WTC11 (cell line): ENCODE measurements around the gene ITGA8. TPM values are rescaled to one million over a fixed set of nuclear protein-coding genes. Genes with fewer than 3 reads are reported as not detected.

Source experiments
- ATAC-seq: fragments of 200-7000 bp; cut with Tn5 transposase; 2 replicates; pipeline ENCODE4 v1.10.0; 2021; ENCODE audit warnings: mild to moderate bottlenecking, moderate library complexity
- CTCF ChIA-PET: fragments of 300-600 bp; sonication (Branson Sonifier 250); formaldehyde crosslinking; loops from one replicate; lab custom pipeline; 2021; ENCODE audit warnings: antibody characterized with exemption; lab: Charles Lee
- POLR2A ChIA-PET: fragments of 350-600 bp; sonication (Branson Sonifier 250); formaldehyde crosslinking; loops from one replicate; lab custom pipeline; 2021; ENCODE audit warnings: antibody characterized with exemption; lab: Charles Lee
- DNase-seq: peaks from one replicate; pipeline ENCODE4 v3.0.0; 2021; ENCODE audit warnings: low spot score
- H3K27ac Mint-ChIP-seq: 2 replicates; pipeline ENCODE4 v1.8.0; 2021; ENCODE audit warnings: mixed read lengths
- H3K27me3 Mint-ChIP-seq: 2 replicates; pipeline ENCODE4 v1.8.0; 2021; ENCODE audit warnings: low read depth, mild to moderate bottlenecking, moderate library complexity, mixed read lengths
- H3K36me3 Mint-ChIP-seq: 2 replicates; pipeline ENCODE4 v1.8.0; 2021; ENCODE audit warnings: mixed read lengths
- H3K4me1 Mint-ChIP-seq: 2 replicates; pipeline ENCODE4 v1.8.0; 2022; ENCODE audit warnings: mixed read lengths
- H3K4me3 Mint-ChIP-seq: 2 replicates; pipeline ENCODE4 v1.8.0; 2021; ENCODE audit warnings: mild to moderate bottlenecking, moderate library complexity, mixed read lengths
- H3K9me3 Mint-ChIP-seq: 2 replicates; pipeline ENCODE4 v1.8.0; 2021; ENCODE audit warnings: mixed read lengths
- AR ChIP-seq: fragments of 250-450 bp; sonication (Bioruptor Pico); IDR thresholded peaks from 2 replicates; pipeline ENCODE4 v1.9.0; 2021; ENCODE audit warnings: mild to moderate bottlenecking
- CDX4 ChIP-seq: fragments of 250-450 bp; sonication (Bioruptor Pico); IDR thresholded peaks from 2 replicates; pipeline ENCODE4 v1.9.0; 2021; ENCODE audit warnings: moderate library complexity, mild to moderate bottlenecking, inconsistent platforms, borderline replicate concordance
- ESRRA ChIP-seq: sonication (generic); formaldehyde crosslinking; IDR thresholded peaks from 2 replicates; pipeline ENCODE4 v1.8.1; 2022; ENCODE audit warnings: mild to moderate bottlenecking, missing genetic modification reagents, borderline replicate concordance
- FOXP1 ChIP-seq: sonication (generic); formaldehyde crosslinking; IDR thresholded peaks from 2 replicates; pipeline ENCODE4 v1.8.0; 2022; ENCODE audit warnings: missing genetic modification reagents, mild to moderate bottlenecking, moderate library complexity, borderline replicate concordance
- GTF2I ChIP-seq: fragments of 250-450 bp; sonication (Bioruptor Pico); conservative IDR thresholded peaks from 2 replicates; pipeline ENCODE4 v1.4.0; 2021; ENCODE audit warnings: mild to moderate bottlenecking
- IRF1 ChIP-seq: sonication (generic); formaldehyde crosslinking; IDR thresholded peaks from 2 replicates; pipeline ENCODE4 v1.8.0; 2023; ENCODE audit warnings: missing genetic modification reagents
- IRF2 ChIP-seq: sonication (generic); formaldehyde crosslinking; IDR thresholded peaks from 2 replicates; pipeline ENCODE4 v1.8.0; 2022; ENCODE audit warnings: low read depth, missing genetic modification reagents, borderline replicate concordance
- NFYB ChIP-seq: sonication (generic); formaldehyde crosslinking; conservative IDR thresholded peaks from 2 replicates; pipeline ENCODE4 v1.8.0; 2022; ENCODE audit warnings: low read depth, missing genetic modification reagents
- NR1H2 ChIP-seq: sonication (generic); formaldehyde crosslinking; IDR thresholded peaks from 2 replicates; pipeline ENCODE4 v1.9.0; 2021; ENCODE audit warnings: mild to moderate bottlenecking, moderate library complexity, missing genetic modification reagents
- NR3C1 ChIP-seq: sonication (generic); formaldehyde crosslinking; conservative IDR thresholded peaks from 2 replicates; pipeline ENCODE4 v1.8.1; 2023; ENCODE audit warnings: low read depth, mild to moderate bottlenecking, missing genetic modification reagents
- SMAD4 ChIP-seq: sonication (generic); formaldehyde crosslinking; IDR thresholded peaks from 2 replicates; pipeline ENCODE4 v1.8.0; 2022; ENCODE audit warnings: mild to moderate bottlenecking, missing genetic modification reagents
- STAT6 ChIP-seq: sonication (generic); formaldehyde crosslinking; conservative IDR thresholded peaks from 2 replicates; pipeline ENCODE4 v1.8.1; 2023; ENCODE audit warnings: mild to moderate bottlenecking, low read depth, missing genetic modification reagents, moderate library complexity
- TEAD1 ChIP-seq: sonication (generic); formaldehyde crosslinking; IDR thresholded peaks from 2 replicates; pipeline ENCODE4 v1.8.0; 2022; ENCODE audit warnings: mild to moderate bottlenecking, missing genetic modification reagents
- TEAD4 ChIP-seq: sonication (generic); formaldehyde crosslinking; IDR thresholded peaks from 2 replicates; pipeline ENCODE4 v1.8.0; 2022; ENCODE audit warnings: mild to moderate bottlenecking, missing genetic modification reagents
- ZBTB43 ChIP-seq: sonication (generic); formaldehyde crosslinking; IDR thresholded peaks from 2 replicates; pipeline ENCODE4 v1.8.1; 2023; ENCODE audit warnings: mild to moderate bottlenecking, missing genetic modification reagents
- ZNF219 ChIP-seq: sonication (generic); formaldehyde crosslinking; IDR thresholded peaks from 2 replicates; pipeline ENCODE4 v1.8.0; 2023; ENCODE audit warnings: missing genetic modification reagents, mild to moderate bottlenecking, borderline replicate concordance
- ZNF232 ChIP-seq: sonication (generic); formaldehyde crosslinking; IDR thresholded peaks from 2 replicates; pipeline ENCODE4 v1.8.0; 2022; ENCODE audit warnings: mild to moderate bottlenecking, missing genetic modification reagents
- ZNF263 ChIP-seq: sonication (generic); formaldehyde crosslinking; IDR thresholded peaks from 2 replicates; pipeline ENCODE4 v1.8.1; 2022; ENCODE audit warnings: low read depth, mild to moderate bottlenecking, moderate library complexity, missing genetic modification reagents
- ZNF317 ChIP-seq: sonication (generic); formaldehyde crosslinking; IDR thresholded peaks from 2 replicates; pipeline ENCODE4 v1.8.1; 2023; ENCODE audit warnings: low read depth, mild to moderate bottlenecking, moderate library complexity, missing genetic modification reagents, borderline replicate concordance
- ZNF396 ChIP-seq: fragments of 250-450 bp; sonication (Bioruptor Pico); IDR thresholded peaks from 2 replicates; pipeline ENCODE4 v1.8.0; 2021; ENCODE audit warnings: mild to moderate bottlenecking, moderate library complexity, borderline replicate concordance
- ZNF416 ChIP-seq: fragments of 250-450 bp; sonication (Bioruptor Pico); IDR thresholded peaks from 2 replicates; pipeline ENCODE4 v1.9.0; 2021; ENCODE audit warnings: mild to moderate bottlenecking, inconsistent platforms
- total RNA-seq: library from RNA; stranded (reverse); gene quantifications from 3 replicates; pipeline ENCODE4 v1.2.3, GENCODE V29; 2021

Gene ITGA8
- total RNA-seq, 1 experiment from 2014 or later = not detected

GRCh38 chr10:15742836-15743235, 23.1 kb upstream of the ITGA8 start (continued):
- no peak for TF ChIP-seq NFYB

- no peak for TF ChIP-seq ZNF219 (CRISPR knock-in tag)
- no peak for TF ChIP-seq ZNF317 (CRISPR knock-in tag)
- no peak for TF ChIP-seq ZNF416 (CRISPR knock-in tag)
- TF ChIP-seq ZNF396 (CRISPR knock-in tag) = no peak
- TF ChIP-seq STAT6 (CRISPR knock-in tag) = no peak
- TF ChIP-seq IRF1 = no peak
- TF ChIP-seq ZNF232 = no peak
- no peak for TF ChIP-seq IRF2 (CRISPR knock-in tag)
- TF ChIP-seq SMAD4 (CRISPR knock-in tag) = no peak
- TF ChIP-seq, all 79 proteins: peak for 0
- Mint-ChIP-seq H3K27ac (no peak overlapping the region), H3K36me3 (no peaks in the 10 kb centered on the region), H3K4me3 (no peak overlapping the region), H3K27me3 (no peaks in the 10 kb centered on the region; the same call in 1 of the 2 replicates), H3K4me1 (no peaks in the 10 kb centered on the region), H3K9me3 (peaks cover 3% of the 10 kb centered on the region; the same call in 1 of the 2 replicates)
- ChIA-PET POLR2A (no interaction called here), CTCF (no interaction called here)
- DNase-seq (no peak), ATAC-seq (no peak)
These were observed 22.4 kb upstream of the ITGA8 start for GRCh38 chr10:15742102-15742501.

GRCh38 chr10:15741581-15741980, 21.9 kb upstream of the ITGA8 start:
- peaks cover 3% of the 10 kb centered on the region; the same call in 1 of the 2 replicates for H3K9me3 Mint-ChIP-seq
- no peaks in the 10 kb centered on the region; the same call in 1 of the 2 replicates for H3K27me3 Mint-ChIP-seq
- no peak for DNase-seq
- no peak overlapping the region for H3K27ac Mint-ChIP-seq
- CTCF ChIA-PET = no interaction called here
- H3K36me3 Mint-ChIP-seq = no peaks in the 10 kb centered on the region
- TF ChIP-seq GTF2I (no peak), ZNF263 (CRISPR knock-in tag) (no peak), ESRRA (CRISPR knock-in tag) (no peak), ZNF416 (CRISPR knock-in tag) (no peak), IRF2 (CRISPR knock-in tag) (no peak), AR (CRISPR knock-in tag) (no peak), NR3C1 (CRISPR knock-in tag) (no peak), ZBTB43 (no peak), TEAD1 (CRISPR knock-in tag) (no peak), FOXP1 (CRISPR knock-in tag) (no peak), CDX4 (CRISPR knock-in tag) (no peak), TEAD4 (CRISPR knock-in tag) (no peak), NR1H2 (CRISPR knock-in tag) (no peak)
- H3K4me3 Mint-ChIP-seq = no peak overlapping the region
- POLR2A ChIA-PET = no interaction called here
- ATAC-seq = no peak
- H3K4me1 Mint-ChIP-seq = no peaks in the 10 kb centered on the region
